Glutamatergic neuron (in vitro differentiated cells): ENCODE data around the gene OR1E2. TPM values are rescaled to one million over a fixed set of nuclear protein-coding genes. Genes with fewer than 3 reads are reported as not detected.

ENCODE experiments used
- DNase-seq: peaks from one replicate; pipeline ENCODE4 v3.0.0; 2022
- H3K27ac Mint-ChIP-seq: one replicate; pipeline ENCODE4 v1.8.0; 2020; ENCODE audit warnings: mild to moderate bottlenecking, mixed read lengths, inconsistent platforms; ENCODE audit not compliant: unreplicated experiment
- H3K27me3 Mint-ChIP-seq: one replicate; pipeline ENCODE4 v1.8.0; 2020; ENCODE audit warnings: mild to moderate bottlenecking, moderate library complexity, mixed read lengths, inconsistent platforms; ENCODE audit not compliant: unreplicated experiment
- H3K36me3 Mint-ChIP-seq: one replicate; pipeline ENCODE4 v1.8.0; 2020; ENCODE audit warnings: mild to moderate bottlenecking, mixed read lengths, inconsistent platforms; ENCODE audit not compliant: unreplicated experiment
- H3K4me1 Mint-ChIP-seq: one replicate; pipeline ENCODE4 v1.8.0; 2020; ENCODE audit warnings: mild to moderate bottlenecking, low read depth, mixed read lengths, inconsistent platforms; ENCODE audit not compliant: unreplicated experiment
- H3K4me3 Mint-ChIP-seq: one replicate; pipeline ENCODE4 v1.8.0; 2020; ENCODE audit warnings: mild to moderate bottlenecking, mixed read lengths, inconsistent platforms; ENCODE audit not compliant: unreplicated experiment
- H3K9me3 Mint-ChIP-seq: one replicate; pipeline ENCODE4 v1.8.0; 2020; ENCODE audit warnings: mild to moderate bottlenecking, moderate library complexity, mixed read lengths, inconsistent platforms; ENCODE audit not compliant: unreplicated experiment
- long read RNA-seq: library from polyadenylated mRNA; unstranded; transcript quantifications from one replicate; pipeline ENCODE4 v2.0.0, GENCODE V29; 2020; ENCODE audit not compliant: unreplicated experiment
- total RNA-seq: library from RNA; stranded (reverse); fragmentation: NEBNext Ultra II Directional; extraction: Animal tissue kit (Norgen Biotek cat#: 25700); gene quantifications from one replicate; pipeline ENCODE4 v1.2.1, GENCODE V29; 2021; ENCODE audit not compliant: unreplicated experiment
- TF ChIP-seq, protein P1 (sequence below): fragments of 200-600 bp; sonication (generic); IDR thresholded peaks from one replicate; pipeline ENCODE4 v1.5.0; 2021; ENCODE audit not compliant: partially characterized antibody, unreplicated experiment

The OR1E2 gene
- total RNA-seq = not detected
- long read RNA-seq = 0 reads

DNA sequence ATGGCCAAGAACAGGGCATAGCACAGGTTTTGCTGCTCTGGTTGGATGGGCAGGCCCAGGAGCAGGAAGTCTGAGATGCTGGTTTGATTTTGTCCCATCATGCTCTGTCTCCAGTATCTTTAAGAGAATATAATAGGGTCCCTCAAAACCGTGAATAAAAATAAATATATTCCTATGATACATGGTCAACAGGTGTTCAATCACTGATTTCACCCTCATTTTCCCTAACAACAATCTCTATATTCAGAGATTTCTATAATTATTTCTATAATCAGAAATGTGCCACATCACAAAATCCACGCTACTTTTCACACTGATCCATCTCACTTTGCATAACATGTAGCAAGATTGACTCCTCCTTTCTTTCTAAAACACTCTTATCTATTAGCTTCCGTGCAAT, at the start of gene OR1E2:
Gene OR1E2, minus strand, starts transcription at position 101 of the 400 bp plus-strand sequence. Its CDS starts 0 bp downstream, at position 101.
- Mint-ChIP-seq H3K36me3 (no peaks in the 10 kb centered on the region), H3K4me1 (no peaks in the 10 kb centered on the region), H3K27ac (no peak within 1 kb of the TSS), H3K4me3 (no peak within 1 kb of the TSS), H3K9me3 (peaks cover 2% of the 10 kb centered on the region), H3K27me3 (no peaks in the 10 kb centered on the region)
- TF ChIP-seq, protein P1, sequence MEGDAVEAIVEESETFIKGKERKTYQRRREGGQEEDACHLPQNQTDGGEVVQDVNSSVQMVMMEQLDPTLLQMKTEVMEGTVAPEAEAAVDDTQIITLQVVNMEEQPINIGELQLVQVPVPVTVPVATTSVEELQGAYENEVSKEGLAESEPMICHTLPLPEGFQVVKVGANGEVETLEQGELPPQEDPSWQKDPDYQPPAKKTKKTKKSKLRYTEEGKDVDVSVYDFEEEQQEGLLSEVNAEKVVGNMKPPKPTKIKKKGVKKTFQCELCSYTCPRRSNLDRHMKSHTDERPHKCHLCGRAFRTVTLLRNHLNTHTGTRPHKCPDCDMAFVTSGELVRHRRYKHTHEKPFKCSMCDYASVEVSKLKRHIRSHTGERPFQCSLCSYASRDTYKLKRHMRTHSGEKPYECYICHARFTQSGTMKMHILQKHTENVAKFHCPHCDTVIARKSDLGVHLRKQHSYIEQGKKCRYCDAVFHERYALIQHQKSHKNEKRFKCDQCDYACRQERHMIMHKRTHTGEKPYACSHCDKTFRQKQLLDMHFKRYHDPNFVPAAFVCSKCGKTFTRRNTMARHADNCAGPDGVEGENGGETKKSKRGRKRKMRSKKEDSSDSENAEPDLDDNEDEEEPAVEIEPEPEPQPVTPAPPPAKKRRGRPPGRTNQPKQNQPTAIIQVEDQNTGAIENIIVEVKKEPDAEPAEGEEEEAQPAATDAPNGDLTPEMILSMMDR = no peak
- no peak for DNase-seq

DNA sequence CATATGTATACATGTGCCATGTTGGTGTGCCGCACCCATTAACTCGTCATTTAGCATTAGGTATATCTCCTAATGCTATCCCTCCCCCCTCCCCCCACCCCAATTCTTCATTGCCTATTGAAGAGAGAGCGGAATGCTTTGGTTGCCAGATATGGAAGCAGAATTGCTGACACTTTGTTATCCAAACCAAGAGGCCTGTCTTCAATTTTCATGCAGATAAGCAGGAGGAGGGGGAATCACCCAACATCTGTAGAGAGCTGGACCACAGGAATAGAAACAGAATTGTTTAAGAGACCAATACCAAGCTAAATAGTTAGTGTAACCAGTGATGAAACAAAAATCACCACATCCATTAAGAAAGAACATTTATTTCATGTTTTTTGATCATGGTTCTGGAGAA, 49.2 kb upstream of the OR1E2 start:
- Mint-ChIP-seq H3K4me3 (no peak overlapping the region), H3K27ac (no peak overlapping the region)

DNA sequence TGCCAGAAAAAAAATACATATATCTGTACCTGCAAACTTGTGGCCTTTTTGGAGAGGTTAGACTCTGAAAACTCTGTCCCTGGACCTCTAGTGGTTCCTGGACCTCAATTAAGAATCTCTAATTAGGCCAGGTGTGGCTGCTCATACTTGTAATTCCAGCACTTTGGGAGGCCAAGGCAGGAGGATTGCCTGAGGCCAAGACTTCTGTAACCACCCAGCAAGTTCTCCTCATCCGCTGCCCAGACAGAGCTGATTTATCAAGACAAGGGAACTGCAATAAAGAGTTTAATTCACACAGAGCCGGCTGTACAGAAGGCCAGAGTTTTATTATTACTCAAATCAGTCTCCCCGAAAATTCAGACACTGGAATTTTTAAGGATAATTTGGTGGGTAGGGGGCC, 46.3 kb upstream of the OR1E2 start:
- Mint-ChIP-seq H3K27me3 (no peaks in the 10 kb centered on the region), H3K36me3 (no peaks in the 10 kb centered on the region), H3K9me3 (peaks cover 2% of the 10 kb centered on the region), H3K4me3 (no peak overlapping the region), H3K27ac (no peak overlapping the region), H3K4me1 (peaks cover 5% of the 10 kb centered on the region)
- no peak for DNase-seq
- TF ChIP-seq, protein P1 = no peak

More for the DNA sequence above, 49.2 kb upstream of the OR1E2 start:
- Mint-ChIP-seq H3K27me3 (no peaks in the 10 kb centered on the region), H3K9me3 (no peaks in the 10 kb centered on the region), H3K4me1 (no peaks in the 10 kb centered on the region), H3K36me3 (no peaks in the 10 kb centered on the region)
- TF ChIP-seq, protein P1 = no peak
- DNase-seq = no peak

DNA sequence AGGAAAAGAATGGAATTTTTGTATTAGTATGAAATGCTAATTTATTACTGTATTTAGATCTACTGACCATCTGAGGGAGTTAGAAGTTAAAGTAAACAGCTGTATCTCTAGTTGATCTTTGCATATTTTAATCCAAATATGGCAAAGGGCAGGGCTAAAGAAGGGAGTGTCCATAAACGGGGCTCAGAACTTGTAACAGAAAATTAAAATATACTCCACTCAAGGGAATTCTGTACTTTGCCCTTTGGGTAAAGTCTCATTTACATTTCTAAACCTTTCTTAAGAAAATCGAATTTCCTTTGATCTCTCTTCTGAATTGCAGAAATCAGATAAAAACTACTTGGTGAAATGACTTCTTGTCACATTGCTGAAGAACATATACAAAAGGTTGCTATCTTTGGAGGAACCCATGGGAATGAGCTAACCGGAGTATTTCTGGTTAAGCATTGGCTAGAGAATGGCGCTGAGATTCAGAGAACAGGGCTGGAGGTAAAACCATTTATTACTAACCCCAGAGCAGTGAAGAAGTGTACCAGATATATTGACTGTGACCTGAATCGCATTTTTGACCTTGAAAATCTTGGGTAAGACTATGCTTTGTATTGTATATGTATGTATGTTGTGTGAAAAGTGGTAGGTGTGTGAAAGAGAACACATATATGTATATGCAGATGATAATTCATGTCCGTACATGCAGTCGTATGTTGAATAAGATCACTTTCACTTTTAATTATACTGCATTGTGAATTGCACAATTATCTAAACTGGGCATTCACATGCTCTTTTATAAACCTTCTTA, 42.4 kb upstream of the OR1E2 start, which contains the start of gene ASPA:
Gene ASPA, plus strand, starts transcription at position 186 of the 799 bp plus-strand sequence. Its CDS starts 163 bp downstream, at position 349.
- H3K4me1 Mint-ChIP-seq = peaks cover 6% of the 10 kb centered on the region
- H3K27ac Mint-ChIP-seq = peak within 1 kb of the TSS; percentile 33
- no peaks in the 10 kb centered on the region for H3K27me3 Mint-ChIP-seq
- no peaks in the 10 kb centered on the region for H3K36me3 Mint-ChIP-seq
- no peak within 1 kb of the TSS for H3K4me3 Mint-ChIP-seq
- H3K9me3 Mint-ChIP-seq = peaks cover 2% of the 10 kb centered on the region
- TF ChIP-seq, protein P1 = no peak
- DNase-seq = no peak

DNA sequence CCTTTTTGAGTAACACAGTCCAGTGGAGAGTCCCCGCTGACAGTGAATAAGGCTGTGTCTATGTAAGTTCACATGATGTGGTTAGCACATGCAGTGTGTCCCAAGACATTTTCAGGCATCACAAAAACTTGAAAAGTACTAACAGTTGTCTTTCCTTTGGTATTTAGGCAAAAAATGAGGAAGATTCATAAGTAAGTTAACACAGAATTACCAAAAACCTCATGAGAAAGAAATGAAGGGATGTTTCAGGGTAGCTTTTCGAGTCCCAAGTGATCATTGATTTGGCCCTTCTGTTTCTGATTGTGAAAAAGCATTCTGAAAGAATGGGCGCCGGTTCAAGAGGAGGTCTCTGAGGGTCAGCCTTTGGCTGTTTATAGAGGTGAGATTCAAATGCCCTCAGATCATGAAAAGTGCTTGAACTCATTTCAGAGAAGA, 41.6 kb upstream of the OR1E2 start:
- peak overlapping the region; percentile 33 for H3K27ac Mint-ChIP-seq
- no peak overlapping the region for H3K4me3 Mint-ChIP-seq
- H3K27me3 Mint-ChIP-seq = no peaks in the 10 kb centered on the region
- no peaks in the 10 kb centered on the region for H3K36me3 Mint-ChIP-seq
- H3K9me3 Mint-ChIP-seq = peaks cover 2% of the 10 kb centered on the region
- peaks cover 6% of the 10 kb centered on the region for H3K4me1 Mint-ChIP-seq
- DNase-seq = no peak
- TF ChIP-seq, protein P1 = no peak
